Measurements from ENCODE around the gene KLHL22. TPM values are rescaled to one million over a fixed set of nuclear protein-coding genes. Genes with fewer than 3 reads are reported as not detected.

KLHL22 gene
- total RNA-seq, 5 donors from 2014 or later (not counting 1 experiment from before 2014, with no cell fraction given): 42.0 to 57.8 (median 47.1) TPM

GRCh38 chr22:20406686-20407408 lies 88.7 kb downstream of the KLHL22 start:
- Histone ChIP-seq H3K4me1 (ENCODE audit: control insufficient read depth in 1 of 2, extremely low read depth in 1 of 2, insufficient read depth in 2 of 2, low read length in 2 of 2) (peaks cover 0 to 18% of the 10 kb centered on the region in 2 experiments), H3K27me3 (replicated peaks in 1 of 2; ENCODE audit: control insufficient read depth in 2 of 2, extremely low read depth in 1 of 2, insufficient read depth in 2 of 2, low read length in 1 of 2) (no peaks in the 10 kb centered on the region), H3K4me3 (ENCODE audit: control insufficient read depth in 1 of 2, extremely low read depth in 1 of 2, low read length in 1 of 2) (no peak overlapping the region), H3K9me3 (no peaks in the 10 kb centered on the region), H3K36me3 (ENCODE audit: control insufficient read depth in 2 of 2, extremely low read depth in 1 of 2, insufficient read depth in 1 of 2, low read length in 1 of 2) (peaks cover 7 to 25% of the 10 kb centered on the region in 2 donors), H3K27ac (ENCODE audit: low read length) (no peak overlapping the region)
- Mint-ChIP-seq H3K4me1 (peaks cover 9 to 13% (median 13%) of the 10 kb centered on the region in 3 donors), H3K27ac (no peak overlapping the region), H3K36me3 (peaks cover 25% of the 10 kb centered on the region), H3K4me3 (no peak overlapping the region), H3K9me3 (no peaks in the 10 kb centered on the region), H3K27me3 (no peaks in the 10 kb centered on the region)
- no peak for DNase-seq
- ATAC-seq (replicated peaks in 1 of 4): no peak
- ChIA-PET POLR2A (no interaction called here), CTCF (interaction anchor here in 1 of 2 donors (0.6 kb wide), 1 partner anchor 179 kb away, joined by 4 read pairs; no protein-coding TSS in a partner anchor)
- 92% methylated on average over 9 of the region's 13 CpGs for WGBS (ENCODE audit: insufficient coverage)

- Mint-ChIP-seq H3K27ac (no peak overlapping the region), H3K36me3 (peaks cover 25% of the 10 kb centered on the region), H3K27me3 (no peaks in the 10 kb centered on the region), H3K9me3 (no peaks in the 10 kb centered on the region), H3K4me3 (no peak overlapping the region), H3K4me1 (peaks cover 9 to 13% (median 13%) of the 10 kb centered on the region in 3 donors)
- Histone ChIP-seq H3K36me3 (ENCODE audit: control insufficient read depth in 2 of 2, extremely low read depth in 1 of 2, insufficient read depth in 1 of 2, low read length in 1 of 2) (peaks cover 7 to 27% of the 10 kb centered on the region in 2 donors), H3K27me3 (replicated peaks in 1 of 2; ENCODE audit: control insufficient read depth in 2 of 2, extremely low read depth in 1 of 2, insufficient read depth in 2 of 2, low read length in 1 of 2) (no peaks in the 10 kb centered on the region), H3K27ac (ENCODE audit: low read length) (no peak overlapping the region), H3K4me3 (ENCODE audit: control insufficient read depth in 1 of 2, extremely low read depth in 1 of 2, low read length in 1 of 2) (no peak overlapping the region), H3K9me3 (no peaks in the 10 kb centered on the region), H3K4me1 (ENCODE audit: control insufficient read depth in 1 of 2, extremely low read depth in 1 of 2, insufficient read depth in 2 of 2, low read length in 2 of 2) (peaks cover 0 to 18% of the 10 kb centered on the region in 2 experiments)
- ATAC-seq (replicated peaks in 1 of 4) (no peak), DNase-seq (no peak)
- ChIA-PET POLR2A (no interaction called here), CTCF (interaction anchor here in 1 of 2 donors (0.6 kb wide), 1 partner anchor 178 kb away, joined by 4 read pairs; no protein-coding TSS in a partner anchor)
- WGBS (ENCODE audit: insufficient coverage): 97% methylated on average over 54 of the region's 62 CpGs
These were observed 89.5 kb downstream of the KLHL22 start for GRCh38 chr22:20405931-20406685.

GRCh38 chr22:20405291-20405930 lies 90.2 kb downstream of the KLHL22 start:
- H3K27me3 Mint-ChIP-seq: no peaks in the 10 kb centered on the region
- Histone ChIP-seq H3K4me1 (ENCODE audit: control insufficient read depth in 1 of 2, extremely low read depth in 1 of 2, insufficient read depth in 2 of 2, low read length in 2 of 2) (peaks cover 0 to 18% of the 10 kb centered on the region in 2 experiments), H3K4me3 (ENCODE audit: control insufficient read depth in 1 of 2, extremely low read depth in 1 of 2, low read length in 1 of 2) (no peak overlapping the region), H3K36me3 (ENCODE audit: control insufficient read depth in 2 of 2, extremely low read depth in 1 of 2, insufficient read depth in 1 of 2, low read length in 1 of 2) (peaks cover 10 to 29% of the 10 kb centered on the region in 2 donors), H3K9me3 (no peaks in the 10 kb centered on the region), H3K27ac (ENCODE audit: low read length) (no peak overlapping the region), H3K27me3 (replicated peaks in 1 of 2; ENCODE audit: control insufficient read depth in 2 of 2, extremely low read depth in 1 of 2, insufficient read depth in 2 of 2, low read length in 1 of 2) (no peaks in the 10 kb centered on the region)
- ChIA-PET POLR2A (no interaction called here), CTCF (no interaction called here)
- no peaks in the 10 kb centered on the region for H3K9me3 Mint-ChIP-seq
- H3K4me3 Mint-ChIP-seq: no peak overlapping the region
- H3K4me1 Mint-ChIP-seq: peaks cover 9 to 13% (median 13%) of the 10 kb centered on the region in 3 donors
- 97% methylated on average over 41 of the region's 45 CpGs for WGBS (ENCODE audit: insufficient coverage)
- H3K36me3 Mint-ChIP-seq: peaks cover 25% of the 10 kb centered on the region
- no peak for ATAC-seq (replicated peaks in 1 of 4)
- H3K27ac Mint-ChIP-seq: no peak overlapping the region
- no peak for DNase-seq

- no peaks in the 10 kb centered on the region for H3K9me3 ChIP-seq
- ChIA-PET POLR2A (no interaction called here), CTCF (no interaction called here)
- no peaks in the 10 kb centered on the region for H3K27me3 ChIP-seq (replicated peaks in 1 of 2; ENCODE audit: control insufficient read depth in 2 of 2, extremely low read depth in 1 of 2, insufficient read depth in 2 of 2, low read length in 1 of 2)
- Mint-ChIP-seq H3K4me1 (peaks cover 10 to 14% (median 13%) of the 10 kb centered on the region in 3 donors), H3K36me3 (peaks cover 25% of the 10 kb centered on the region), H3K27ac (no peak overlapping the region), H3K27me3 (no peaks in the 10 kb centered on the region), H3K9me3 (no peaks in the 10 kb centered on the region), H3K4me3 (no peak overlapping the region)
- ATAC-seq (replicated peaks in 1 of 4) (no peak), DNase-seq (no peak)
- H3K36me3 ChIP-seq (ENCODE audit: control insufficient read depth in 2 of 2, extremely low read depth in 1 of 2, insufficient read depth in 1 of 2, low read length in 1 of 2): peaks cover 10 to 32% of the 10 kb centered on the region in 2 donors
- no peak overlapping the region for H3K27ac ChIP-seq (ENCODE audit: low read length)
- WGBS (ENCODE audit: insufficient coverage): 93% methylated on average over 11 of the region's 18 CpGs
- H3K4me1 ChIP-seq (ENCODE audit: control insufficient read depth in 1 of 2, extremely low read depth in 1 of 2, insufficient read depth in 2 of 2, low read length in 2 of 2): peaks cover 0 to 18% of the 10 kb centered on the region in 2 experiments
- H3K4me3 ChIP-seq (ENCODE audit: control insufficient read depth in 1 of 2, extremely low read depth in 1 of 2, low read length in 1 of 2): no peak overlapping the region
These were observed 90.7 kb downstream of the KLHL22 start for GRCh38 chr22:20404881-20405280.

- Histone ChIP-seq H3K4me1 (ENCODE audit: control insufficient read depth in 1 of 2, extremely low read depth in 1 of 2, insufficient read depth in 2 of 2, low read length in 2 of 2) (peaks cover 0 to 18% of the 10 kb centered on the region in 2 experiments), H3K9me3 (no peaks in the 10 kb centered on the region), H3K27ac (ENCODE audit: low read length) (no peak overlapping the region), H3K27me3 (replicated peaks in 1 of 2; ENCODE audit: control insufficient read depth in 2 of 2, extremely low read depth in 1 of 2, insufficient read depth in 2 of 2, low read length in 1 of 2) (no peaks in the 10 kb centered on the region), H3K4me3 (ENCODE audit: control insufficient read depth in 1 of 2, extremely low read depth in 1 of 2, low read length in 1 of 2) (no peak overlapping the region), H3K36me3 (ENCODE audit: control insufficient read depth in 2 of 2, extremely low read depth in 1 of 2, insufficient read depth in 1 of 2, low read length in 1 of 2) (peaks cover 10 to 32% of the 10 kb centered on the region in 2 donors)
- Mint-ChIP-seq H3K27ac (peak overlapping the region; percentile 28 to 50), H3K36me3 (peaks cover 25% of the 10 kb centered on the region), H3K9me3 (no peaks in the 10 kb centered on the region), H3K4me3 (no peak overlapping the region), H3K27me3 (no peaks in the 10 kb centered on the region), H3K4me1 (peaks cover 14 to 19% (median 18%) of the 10 kb centered on the region in 3 donors)
- DNase-seq: no peak
- 83% methylated on average over 5 of the region's 6 CpGs for WGBS (ENCODE audit: insufficient coverage)
- ATAC-seq (replicated peaks in 1 of 4): no peak
- CTCF ChIA-PET: interaction anchor here in 1 of 2 donors (0.5 kb wide), 1 partner anchor 169 kb away, joined by 3 read pairs; no protein-coding TSS in a partner anchor
- POLR2A ChIA-PET: no interaction called here
These were observed 91.8 kb downstream of the KLHL22 start for GRCh38 chr22:20403779-20404140.
